ENCODE results near the gene STK39.

The STK39 gene

GRCh38 chr2:168182550-168183249 lies 64.7 kb downstream of the STK39 start:
- ATAC-seq (ENCODE audit: insufficient read depth, low read depth) (no peak), DNase-seq (no peak)
- no peak overlapping the region for H3K27ac ChIP-seq (ENCODE audit: low read length)
- H3K9ac ChIP-seq (ENCODE audit: low read depth, low read length) = no peak overlapping the region
- H2AFZ ChIP-seq (ENCODE audit: low read depth, low read length) = no peak overlapping the region
- H3K27me3 ChIP-seq (ENCODE audit: insufficient read depth, low read length, poor library complexity) = no peaks in the 10 kb centered on the region
- H3K79me2 ChIP-seq (ENCODE audit: insufficient read depth, low read length) = peaks cover 7% of the 10 kb centered on the region; the same call in 1 of the 2 replicates
- H3K36me3 ChIP-seq (ENCODE audit: insufficient read depth, low read length) = peaks cover 20% of the 10 kb centered on the region
- no peaks in the 10 kb centered on the region for H3K9me3 ChIP-seq (ENCODE audit: insufficient read depth, low read length, severe bottlenecking)
- TF ChIP-seq EZH2 (IDR thresholded peaks at IDR 0.05; ENCODE audit: borderline replicate concordance, low read depth, low read length, severe bottlenecking) (no peak), CTCF (IDR thresholded peaks at IDR 0.05; ENCODE audit: borderline replicate concordance, extremely low read depth, low read length, poor library complexity, severe bottlenecking) (no peak)
- H3K4me3 ChIP-seq (ENCODE audit: low read depth in 1 of 2, low read length in 2 of 2) = no peak overlapping the region
- H3K4me2 ChIP-seq (ENCODE audit: insufficient read depth, low read length) = no peak overlapping the region
- H3K4me1 ChIP-seq (ENCODE audit: insufficient read depth, low read length) = peaks cover 15% of the 10 kb centered on the region
- peaks cover 19% of the 10 kb centered on the region; the same call in 1 of the 2 replicates for H4K20me1 ChIP-seq (ENCODE audit: insufficient read depth, low read length)

- Histone ChIP-seq H3K36me3 (ENCODE audit: insufficient read depth, low read length) (peaks cover 20% of the 10 kb centered on the region), H3K4me3 (ENCODE audit: low read depth in 1 of 2, low read length in 2 of 2) (no peak overlapping the region), H3K79me2 (ENCODE audit: insufficient read depth, low read length) (peaks cover 6% of the 10 kb centered on the region; the same call in 1 of the 2 replicates), H2AFZ (ENCODE audit: low read depth, low read length) (no peak overlapping the region), H3K9ac (ENCODE audit: low read depth, low read length) (no peak overlapping the region), H4K20me1 (ENCODE audit: insufficient read depth, low read length) (peaks cover 19% of the 10 kb centered on the region; the same call in 1 of the 2 replicates), H3K4me1 (ENCODE audit: insufficient read depth, low read length) (peaks cover 24% of the 10 kb centered on the region), H3K4me2 (ENCODE audit: insufficient read depth, low read length) (no peak overlapping the region), H3K9me3 (ENCODE audit: insufficient read depth, low read length, severe bottlenecking) (no peaks in the 10 kb centered on the region), H3K27me3 (ENCODE audit: insufficient read depth, low read length, poor library complexity) (no peaks in the 10 kb centered on the region), H3K27ac (ENCODE audit: low read length) (no peak overlapping the region)
- peak; percentile 43; the same call in 2 of the 3 replicates for ATAC-seq (ENCODE audit: insufficient read depth, low read depth)
- no peak for TF ChIP-seq CTCF (IDR thresholded peaks at IDR 0.05; ENCODE audit: borderline replicate concordance, extremely low read depth, low read length, poor library complexity, severe bottlenecking)
- TF ChIP-seq EZH2 (IDR thresholded peaks at IDR 0.05; ENCODE audit: borderline replicate concordance, low read depth, low read length, severe bottlenecking) = no peak
- no peak for DNase-seq
Measured at GRCh38 chr2:168181825-168182224, 65.6 kb downstream of the STK39 start.

GRCh38 chr2:168180914-168181313 lies 66.5 kb downstream of the STK39 start:
- H2AFZ ChIP-seq (ENCODE audit: low read depth, low read length) = no peak overlapping the region
- no peaks in the 10 kb centered on the region for H3K9me3 ChIP-seq (ENCODE audit: insufficient read depth, low read length, severe bottlenecking)
- no peak overlapping the region for H3K4me3 ChIP-seq (ENCODE audit: low read depth in 1 of 2, low read length in 2 of 2)
- no peak overlapping the region for H3K9ac ChIP-seq (ENCODE audit: low read depth, low read length)
- ATAC-seq (ENCODE audit: insufficient read depth, low read depth) (no peak), DNase-seq (no peak)
- peaks cover 33% of the 10 kb centered on the region for H3K4me1 ChIP-seq (ENCODE audit: insufficient read depth, low read length)
- no peaks in the 10 kb centered on the region for H3K27me3 ChIP-seq (ENCODE audit: insufficient read depth, low read length, poor library complexity)
- no peak overlapping the region for H3K4me2 ChIP-seq (ENCODE audit: insufficient read depth, low read length)
- H3K79me2 ChIP-seq (ENCODE audit: insufficient read depth, low read length) = peaks cover 4% of the 10 kb centered on the region; the same call in 1 of the 2 replicates
- TF ChIP-seq CTCF (IDR thresholded peaks at IDR 0.05; ENCODE audit: borderline replicate concordance, extremely low read depth, low read length, poor library complexity, severe bottlenecking) (no peak), EZH2 (IDR thresholded peaks at IDR 0.05; ENCODE audit: borderline replicate concordance, low read depth, low read length, severe bottlenecking) (no peak)
- H3K36me3 ChIP-seq (ENCODE audit: insufficient read depth, low read length) = peaks cover 20% of the 10 kb centered on the region
- peaks cover 19% of the 10 kb centered on the region; the same call in 1 of the 2 replicates for H4K20me1 ChIP-seq (ENCODE audit: insufficient read depth, low read length)
- no peak overlapping the region for H3K27ac ChIP-seq (ENCODE audit: low read length)
